PFSK-1 (cell line): ENCODE measurements around the gene TAOK1.

Experiments
- FOXP2 ChIP-seq: optimal IDR thresholded peaks from 2 replicates; pipeline ENCODE3; 2011; ENCODE audit warnings: borderline replicate concordance, control low read depth, inconsistent platforms; ENCODE audit not compliant: insufficient read depth; ENCODE audit errors: extremely low read length, extremely low read depth
- POLR2AphosphoS5 ChIP-seq: IDR thresholded peaks from 2 replicates; pipeline ENCODE4 v1.6.1; 2012; ENCODE audit warnings: low read depth, mild to moderate bottlenecking, control low read depth, low read length, moderate library complexity
- REST ChIP-seq, 2 experiments: IDR thresholded peaks; 2 replicates each; pipeline versions ENCODE4 v1.6.1 to v1.8.0; 2011 to 2012; ENCODE audit warnings: low read depth in 2 of 2, low read length in 2 of 2, control low read depth in 1 of 2, inconsistent platforms in 1 of 2, mild to moderate bottlenecking in 1 of 2, moderate library complexity in 1 of 2; ENCODE audit not compliant: insufficient read depth in 1 of 2
- SIN3A ChIP-seq: IDR thresholded peaks from 2 replicates; pipeline ENCODE4 v1.6.1; 2012; ENCODE audit warnings: mild to moderate bottlenecking, low read length, moderate library complexity, borderline replicate concordance; ENCODE audit not compliant: insufficient read depth
- TAF1 ChIP-seq: IDR thresholded peaks from 2 replicates; pipeline ENCODE4 v1.6.1; 2012; ENCODE audit warnings: low read length, control low read depth, borderline replicate concordance; ENCODE audit not compliant: insufficient read depth

GRCh38 chr17:29567304-29567553 is 177.1 kb downstream of the TAOK1 start:
- TF ChIP-seq POLR2AphosphoS5 (no peak), TAF1 (no peak), SIN3A (no peak), REST (IDR thresholded peaks at IDR 0.05; ENCODE audit: insufficient read depth in 1 of 2, low read depth in 2 of 2, low read length in 2 of 2) (no peak), FOXP2 (no peak)
